ENCODE data around the gene PDE8B.
"Not testable (repeated sequence)": the region's sequence is repeated elsewhere in the genome, so short reads cannot be mapped to it uniquely, and the experiment has no call there.

PDE8B gene

DNA sequence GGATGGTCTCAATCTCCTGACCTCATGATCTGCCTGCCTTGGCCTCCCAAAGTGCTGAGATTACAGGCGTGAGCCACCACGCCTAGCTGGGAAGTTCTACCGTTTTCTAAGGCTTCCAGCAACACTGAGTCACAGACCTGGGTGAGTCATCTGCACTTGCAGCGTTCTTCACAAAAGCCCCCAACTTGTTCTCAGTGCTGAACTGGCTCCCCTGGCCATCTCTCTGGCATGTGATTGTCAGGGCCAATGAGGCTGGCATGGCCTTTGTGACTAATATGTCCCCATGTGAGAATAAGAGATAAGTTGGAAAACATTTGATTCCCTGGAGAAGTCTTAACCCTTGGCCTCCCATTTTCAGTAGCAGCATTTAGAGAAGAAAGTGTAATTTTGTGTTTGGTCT, 157.3 kb downstream of the PDE8B start:
- DNase-seq, result no peak

DNA sequence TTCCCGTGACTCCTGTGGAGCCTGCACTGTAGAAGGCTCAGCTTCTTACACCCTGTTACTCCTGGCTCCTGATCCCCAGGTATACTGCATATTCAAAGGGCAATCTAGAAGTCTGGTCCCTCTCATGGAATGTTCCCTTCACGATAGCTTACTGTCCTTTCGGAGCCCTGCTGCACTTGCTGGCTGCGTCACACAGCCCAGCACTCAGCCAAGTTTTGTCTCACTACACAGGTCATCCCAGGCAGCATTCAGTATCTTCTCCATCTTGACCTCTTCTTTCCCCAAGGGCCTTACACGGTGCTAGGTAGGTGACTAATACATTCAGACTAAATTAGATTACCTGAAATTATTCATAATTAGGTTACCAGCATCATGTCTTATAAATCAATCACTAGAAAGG, 157.9 kb downstream of the PDE8B start:
- no peak for DNase-seq

DNA sequence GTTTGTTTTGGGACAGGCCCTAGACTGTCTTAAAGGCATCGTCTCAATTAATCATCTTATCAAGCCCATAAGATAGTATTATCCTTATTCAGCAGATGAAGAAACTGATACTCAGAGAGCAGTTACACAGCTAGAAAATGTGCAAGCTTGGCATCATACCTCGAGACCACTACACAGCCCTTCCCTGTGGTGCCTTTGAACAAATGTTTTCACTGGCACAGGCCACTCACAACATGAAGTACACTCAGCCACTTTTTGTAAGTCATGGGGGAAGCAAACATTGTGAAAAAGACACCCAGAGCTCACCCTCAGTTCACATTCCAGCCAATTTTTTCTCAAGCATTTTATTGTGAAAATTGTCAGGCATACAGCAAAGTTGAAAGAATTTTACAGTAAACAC, 159.1 kb downstream of the PDE8B start:
- no peak for DNase-seq

DNA sequence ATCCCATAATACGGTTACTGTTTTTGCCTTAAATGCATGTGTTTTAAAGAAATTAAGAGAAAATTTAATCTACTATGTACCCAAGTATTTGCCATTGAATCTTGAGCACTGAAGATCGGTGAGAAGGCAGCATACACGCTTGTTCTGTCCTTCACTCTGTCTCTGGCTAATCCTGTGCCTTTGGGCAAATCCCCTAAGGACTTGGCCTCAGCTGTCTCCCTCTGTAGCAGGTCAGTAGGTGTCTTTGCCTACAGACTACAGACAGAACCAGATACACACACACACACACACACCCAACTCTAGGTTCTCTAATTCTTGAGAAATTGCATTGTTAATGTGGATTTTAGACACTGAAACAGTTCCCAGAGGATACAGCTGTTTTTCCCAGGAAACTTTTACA, 164.2 kb downstream of the PDE8B start:
- DNase-seq, result no peak

DNA sequence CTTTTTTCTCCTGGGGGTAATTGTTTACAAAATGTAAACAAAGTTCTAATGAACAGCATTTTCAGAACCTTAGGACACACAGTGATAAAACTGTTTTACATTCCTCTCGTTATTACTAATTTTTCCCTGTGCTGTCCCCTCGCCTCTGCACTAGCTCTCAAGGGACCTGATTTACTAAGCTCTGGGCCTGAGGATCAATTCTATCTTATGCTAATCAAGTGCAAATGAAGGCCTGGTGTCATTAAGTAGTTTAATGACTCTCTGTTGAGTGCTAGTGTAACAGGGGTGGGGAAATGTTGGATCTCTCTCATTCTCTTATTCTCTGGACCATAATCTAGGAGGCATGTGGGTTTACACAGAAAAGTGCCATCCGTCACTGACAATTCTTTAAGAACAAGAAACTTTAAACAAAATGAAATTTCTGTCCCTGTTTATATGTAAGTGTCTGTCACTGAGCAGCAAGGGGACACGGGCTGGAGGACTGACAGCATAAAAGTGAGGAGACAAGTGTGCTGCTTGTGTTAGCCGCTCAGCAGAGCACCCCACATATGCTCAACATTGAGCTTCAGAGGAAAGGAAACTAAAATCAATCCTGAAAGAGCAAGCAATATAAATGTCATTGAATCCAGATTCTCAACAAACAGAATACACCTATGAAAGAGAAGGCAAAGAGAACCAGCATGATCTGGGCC, 166.3 kb downstream of the PDE8B start:
- no peak for DNase-seq

DNA sequence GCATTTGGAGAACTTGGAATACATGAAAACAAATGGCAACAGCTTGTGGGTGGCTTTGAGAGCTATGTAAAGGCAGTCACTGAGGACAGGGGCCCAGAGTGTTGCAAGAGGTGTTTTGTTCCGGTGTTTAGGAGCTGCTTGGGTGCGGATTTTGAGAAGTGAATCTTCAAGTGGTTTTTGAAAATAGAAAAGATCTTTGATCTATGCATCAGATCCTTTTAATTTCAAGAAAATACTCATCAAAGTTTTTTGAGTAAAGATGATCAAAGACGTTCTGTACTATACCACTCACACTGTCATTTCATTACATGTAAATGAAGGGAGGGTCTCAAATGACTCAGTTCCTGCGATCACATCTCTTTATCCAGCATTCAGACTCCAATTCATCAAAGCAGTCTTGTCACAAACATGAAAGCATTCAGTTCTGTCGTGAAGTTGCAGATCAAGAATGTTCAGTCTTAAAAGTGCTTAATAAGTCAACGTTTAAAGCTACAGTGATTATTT, 169.1 kb downstream of the PDE8B start:
- DNase-seq, result no peak

GRCh38 chr5:77380636-77381035, 170.2 kb downstream of the PDE8B start:
- DNase-seq, result no peak

GRCh38 chr5:77383336-77383735, 172.9 kb downstream of the PDE8B start:
- not testable (repeated sequence) for DNase-seq

DNA sequence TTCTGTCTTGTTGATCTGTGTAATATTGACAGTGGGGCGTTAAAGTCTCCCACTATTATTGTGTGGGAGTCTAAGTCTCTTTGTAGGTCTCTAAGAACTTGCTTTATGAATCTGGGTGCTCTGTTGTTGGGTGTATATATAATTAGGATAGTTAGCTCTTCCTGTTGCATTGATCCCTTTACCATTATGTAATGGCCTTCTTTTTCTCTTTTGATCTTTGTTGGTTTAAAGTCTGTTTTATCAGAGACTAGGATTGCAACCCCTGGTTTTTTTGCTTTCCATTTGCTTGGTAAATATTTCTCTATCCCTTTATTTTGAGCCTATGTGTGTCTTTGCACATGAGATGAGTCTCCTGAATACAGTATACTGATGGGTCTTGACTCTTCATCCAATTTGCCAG, 175.9 kb downstream of the PDE8B start:
- DNase-seq, result not testable (repeated sequence)

- DNase-seq, result no peak
Observed at GRCh38 chr5:77389746-77390145, 179.3 kb downstream of the PDE8B start.

DNA sequence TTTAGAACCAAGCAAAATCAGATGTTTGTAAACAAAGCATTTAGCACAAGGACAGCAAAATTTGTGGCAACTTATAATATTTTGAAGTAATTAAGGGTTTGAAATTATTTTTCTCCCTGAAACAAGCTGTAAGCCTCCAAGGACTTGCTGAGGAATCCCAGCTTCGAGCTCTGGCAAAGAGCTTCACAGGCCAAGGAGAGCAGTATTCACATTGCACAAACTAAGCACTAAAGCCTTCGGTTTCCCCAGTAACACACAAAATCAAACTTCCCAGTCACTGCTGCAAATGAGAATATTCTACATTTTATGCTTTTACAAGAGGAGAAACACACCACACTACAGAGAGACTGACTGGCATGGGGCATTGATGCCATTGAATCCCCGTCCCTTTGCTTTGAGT, 179.7 kb downstream of the PDE8B start:
- no peak for DNase-seq

GRCh38 chr5:77390795-77391194, 180.3 kb downstream of the PDE8B start:
- no peak for DNase-seq

DNA sequence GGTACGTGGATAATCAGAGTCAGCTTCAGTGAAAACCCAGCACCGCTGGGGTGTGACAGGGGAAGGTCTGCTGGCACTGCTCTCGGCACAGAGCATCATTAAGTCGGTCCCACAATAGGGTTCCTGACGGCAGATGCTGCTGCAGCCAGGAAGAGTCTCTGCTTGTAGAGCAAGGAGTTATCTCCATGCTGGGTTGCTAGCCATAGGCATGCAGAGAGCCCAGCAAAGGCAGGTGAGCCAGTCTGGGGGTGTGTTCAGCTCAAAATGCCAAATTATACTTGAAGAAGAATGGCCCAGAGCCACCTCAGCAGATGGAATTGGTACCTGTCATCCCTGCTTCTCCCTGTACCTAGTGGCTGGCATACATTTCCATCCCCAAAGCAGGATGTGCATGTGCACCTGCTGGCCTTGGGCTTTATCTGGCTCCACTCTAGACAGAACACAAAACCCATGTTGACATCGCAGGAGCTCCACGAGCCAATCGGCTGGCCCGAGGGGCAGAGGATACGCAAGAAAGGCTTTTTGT, 180.8 kb downstream of the PDE8B start:
- no peak for DNase-seq

GRCh38 chr5:77394064-77394715, 183.7 kb downstream of the PDE8B start:
- no peak for DNase-seq

GRCh38 chr5:77396017-77396416, 185.5 kb downstream of the PDE8B start:
- no peak for DNase-seq

- no peak for DNase-seq
Observed at GRCh38 chr5:77397686-77398292, 187.3 kb downstream of the PDE8B start.

- no peak for DNase-seq
Observed at GRCh38 chr5:77398458-77398857, 188.0 kb downstream of the PDE8B start.

DNA sequence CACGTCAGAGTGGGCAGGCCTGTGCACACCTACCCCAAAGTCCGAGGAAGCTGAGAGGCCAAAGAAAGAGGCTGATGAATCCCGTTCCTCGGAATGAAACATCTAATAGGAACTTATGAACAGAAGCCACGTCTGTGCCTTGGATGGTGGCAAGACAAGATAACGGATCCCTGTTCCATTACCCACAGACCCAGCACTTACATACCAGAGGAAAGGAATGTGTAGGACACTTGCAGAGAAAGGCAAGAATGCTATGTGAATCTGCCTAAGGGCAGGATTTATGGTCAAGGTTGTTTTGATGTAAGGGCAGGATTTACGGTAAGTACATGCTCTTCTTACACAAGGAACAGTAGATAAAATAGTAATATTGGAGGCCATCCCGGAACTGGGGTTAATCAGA, 188.4 kb downstream of the PDE8B start:
- DNase-seq, result no peak

DNA sequence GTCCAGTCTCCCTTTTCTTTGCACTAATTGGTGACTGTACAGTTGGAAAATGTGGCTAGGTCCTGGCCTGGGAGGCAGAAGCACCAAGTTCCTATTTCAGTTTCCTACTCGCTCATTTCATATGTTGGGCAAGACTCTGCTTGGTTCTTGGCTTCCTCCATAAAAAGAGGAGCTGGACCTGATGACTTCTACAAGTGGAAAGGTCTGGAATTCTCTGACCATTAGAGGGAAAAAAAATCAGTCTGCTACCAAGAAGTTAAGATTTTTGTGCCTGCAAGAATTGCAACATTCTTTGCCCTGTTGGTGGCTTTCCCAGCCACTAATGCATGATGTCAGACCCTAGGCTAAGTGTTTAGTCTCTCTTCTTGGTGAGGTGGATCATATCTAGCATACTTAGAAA, 190.2 kb downstream of the PDE8B start:
- no peak for DNase-seq

DNA sequence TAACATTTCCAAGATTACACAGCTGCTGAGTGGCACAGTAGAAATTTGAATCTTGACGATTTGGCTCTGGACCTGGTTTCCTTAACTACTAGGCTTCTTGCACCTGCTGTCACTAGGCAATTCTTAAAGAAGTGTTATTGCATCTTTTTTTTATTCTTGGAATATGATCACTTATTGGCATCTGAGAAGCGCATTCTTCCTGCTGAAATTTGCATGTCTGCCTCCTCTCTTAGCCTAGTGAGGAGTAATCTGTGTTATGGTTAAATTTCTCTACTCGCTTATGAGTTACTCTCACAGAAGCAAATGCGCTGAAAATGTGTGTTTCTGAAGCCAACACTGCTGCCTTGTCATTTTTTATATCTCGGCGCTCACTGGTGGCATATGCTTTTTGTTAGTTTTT, 192.3 kb downstream of the PDE8B start:
- DNase-seq, result no peak

DNA sequence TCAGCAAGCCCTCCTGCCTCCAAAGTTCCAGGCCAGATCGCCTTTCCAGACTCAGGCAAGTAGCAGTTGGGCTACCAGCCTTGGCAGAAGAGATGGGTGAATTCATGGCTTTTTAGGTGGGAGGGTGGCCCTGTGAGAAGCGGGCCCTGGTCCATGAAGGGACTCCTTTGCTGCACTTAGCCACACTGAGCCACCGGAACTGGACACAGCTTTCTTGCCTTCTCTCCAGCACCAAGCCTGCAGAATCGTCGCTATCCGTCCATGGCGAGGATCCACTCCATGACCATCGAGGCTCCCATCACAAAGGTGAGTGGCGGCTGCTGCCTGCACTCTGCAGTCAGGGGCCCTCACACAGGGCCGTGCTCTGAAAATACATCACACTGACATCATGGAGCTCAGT, 196.7 kb downstream of the PDE8B start:
- DNase-seq, result no peak

GRCh38 chr5:77409870-77410621, 199.6 kb downstream of the PDE8B start:
- DNase-seq, result no peak

DNA sequence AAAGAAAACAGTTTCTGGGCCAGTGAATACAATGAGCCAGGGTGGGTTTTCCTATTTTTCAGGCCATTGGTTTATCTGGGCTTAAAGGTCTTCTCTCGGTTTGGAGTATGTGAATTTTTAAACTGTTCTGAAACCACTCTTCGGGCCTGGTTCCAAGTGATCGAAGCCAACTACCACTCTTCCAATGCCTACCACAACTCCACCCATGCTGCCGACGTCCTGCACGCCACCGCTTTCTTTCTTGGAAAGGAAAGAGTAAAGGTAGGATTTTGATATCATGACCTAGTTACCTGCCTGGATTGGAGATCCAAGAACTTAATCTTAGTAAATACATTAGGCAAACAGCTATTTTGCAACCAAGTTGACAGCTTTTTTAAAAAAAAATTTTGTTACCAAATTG, 202.6 kb downstream of the PDE8B start:
- DNase-seq, result no peak

Data from NCI-H1105 treated with DMSO at 0.1 percent for 48 hours (cell line).